Superior temporal gyrus (tissue), 1 donor: ENCODE measurements around the gene FBXW11.
"Not testable (repeated sequence)": the region's sequence is repeated elsewhere in the genome, so short reads cannot be mapped to it uniquely, and the experiment has no call there.

Experiments used
- DNase-seq: peaks from one replicate; pipeline ENCODE4 v3.0.0-alpha.2; 2016; ENCODE audit errors: extremely low spot score

Gene FBXW11

DNA sequence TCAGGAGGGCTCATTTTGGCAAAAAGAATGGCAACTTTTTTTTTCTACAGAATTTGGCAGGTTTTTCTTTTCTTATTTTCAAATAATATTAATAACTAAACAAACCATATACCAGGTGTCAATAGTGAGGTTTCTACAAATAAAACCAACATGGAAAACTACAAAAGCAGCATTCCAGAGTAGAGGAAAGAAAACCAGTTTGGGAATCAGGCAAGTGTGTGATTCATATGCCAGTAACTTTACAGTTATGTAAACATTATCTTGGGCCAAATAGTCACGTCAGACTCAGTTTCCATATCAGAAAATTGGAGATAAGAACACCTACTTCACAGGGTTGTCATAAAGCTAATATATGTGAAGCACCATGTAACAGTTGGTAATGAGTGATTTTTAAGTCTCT is 51.7 kb downstream of the FBXW11 start:
- DNase-seq: no peak

DNA sequence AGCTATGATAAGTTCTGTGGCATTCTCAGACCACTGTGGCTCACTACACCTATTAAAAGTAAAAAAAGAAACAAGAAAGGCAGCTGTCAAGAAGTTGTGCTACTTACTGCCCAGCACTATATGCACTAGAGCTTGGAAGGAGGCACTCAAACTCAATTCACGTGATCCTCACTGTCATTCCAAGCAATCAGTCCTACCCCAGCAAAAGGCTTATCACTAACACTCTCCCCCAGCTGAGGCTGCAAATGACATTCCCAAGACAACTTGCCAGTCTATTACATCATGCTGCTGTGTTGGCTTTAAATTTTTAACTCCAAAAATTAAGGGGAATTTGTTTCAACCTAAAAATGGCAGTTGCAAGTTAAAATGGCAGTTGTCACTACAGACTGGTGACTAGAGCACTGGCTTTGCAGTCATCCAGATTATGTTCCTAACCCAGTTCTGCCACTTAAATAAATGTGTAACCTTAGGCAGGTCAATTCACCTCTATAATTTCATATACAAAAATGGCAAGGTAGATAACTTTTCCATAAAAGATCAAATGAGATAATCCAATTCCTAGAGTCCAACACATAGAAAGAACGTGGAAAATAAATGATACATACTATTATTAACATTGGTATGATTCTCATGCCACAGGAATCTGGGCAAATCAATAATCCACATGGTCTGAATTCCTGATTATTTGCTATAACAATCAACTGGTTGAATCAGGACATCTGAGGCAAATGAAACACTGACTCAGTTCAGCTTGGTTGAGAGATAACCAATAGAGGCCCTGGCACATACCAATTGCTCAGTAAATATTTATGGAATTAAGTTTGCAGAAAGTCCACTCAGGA is 52.4 kb downstream of the FBXW11 start:
- DNase-seq: no peak

DNA sequence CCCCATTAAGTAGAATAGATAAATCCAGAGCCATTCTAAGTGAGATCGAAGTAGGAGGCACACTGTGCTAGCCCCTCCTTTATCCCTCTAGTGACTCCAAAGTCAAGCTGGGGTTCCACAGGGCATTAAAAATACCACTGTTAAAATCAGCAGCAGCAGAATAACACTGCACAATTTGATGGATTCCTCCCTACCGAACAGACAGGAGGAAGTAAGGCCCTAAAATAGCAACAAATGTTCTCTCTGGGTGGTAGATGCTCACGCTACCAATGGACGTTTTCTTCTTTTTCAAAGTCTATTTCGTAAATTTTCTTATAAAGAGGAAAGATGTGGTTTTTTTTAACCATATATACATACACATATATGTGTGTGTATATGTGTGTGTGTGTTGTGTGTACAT is 54.4 kb downstream of the FBXW11 start:
- no peak for DNase-seq

DNA sequence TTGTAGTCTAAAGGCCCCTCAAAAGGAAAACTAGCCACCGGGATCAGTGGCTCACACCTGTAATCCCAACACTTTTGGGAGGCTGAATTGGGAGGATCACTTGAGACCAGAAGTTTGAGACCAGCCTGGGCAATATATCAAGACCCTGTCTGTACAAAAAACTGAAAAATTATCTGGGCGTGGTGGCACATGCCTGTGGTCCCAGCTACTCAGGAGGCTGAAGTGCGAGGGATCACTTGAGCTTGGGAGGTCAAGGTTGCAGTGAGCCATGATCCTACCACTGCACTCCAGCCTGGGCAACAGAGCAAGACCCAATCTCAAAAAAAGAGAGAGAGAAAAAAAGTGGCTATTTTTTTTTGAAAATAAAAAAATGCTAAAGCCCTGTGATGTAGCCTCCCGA is 55.2 kb downstream of the FBXW11 start:
- no peak for DNase-seq

DNA sequence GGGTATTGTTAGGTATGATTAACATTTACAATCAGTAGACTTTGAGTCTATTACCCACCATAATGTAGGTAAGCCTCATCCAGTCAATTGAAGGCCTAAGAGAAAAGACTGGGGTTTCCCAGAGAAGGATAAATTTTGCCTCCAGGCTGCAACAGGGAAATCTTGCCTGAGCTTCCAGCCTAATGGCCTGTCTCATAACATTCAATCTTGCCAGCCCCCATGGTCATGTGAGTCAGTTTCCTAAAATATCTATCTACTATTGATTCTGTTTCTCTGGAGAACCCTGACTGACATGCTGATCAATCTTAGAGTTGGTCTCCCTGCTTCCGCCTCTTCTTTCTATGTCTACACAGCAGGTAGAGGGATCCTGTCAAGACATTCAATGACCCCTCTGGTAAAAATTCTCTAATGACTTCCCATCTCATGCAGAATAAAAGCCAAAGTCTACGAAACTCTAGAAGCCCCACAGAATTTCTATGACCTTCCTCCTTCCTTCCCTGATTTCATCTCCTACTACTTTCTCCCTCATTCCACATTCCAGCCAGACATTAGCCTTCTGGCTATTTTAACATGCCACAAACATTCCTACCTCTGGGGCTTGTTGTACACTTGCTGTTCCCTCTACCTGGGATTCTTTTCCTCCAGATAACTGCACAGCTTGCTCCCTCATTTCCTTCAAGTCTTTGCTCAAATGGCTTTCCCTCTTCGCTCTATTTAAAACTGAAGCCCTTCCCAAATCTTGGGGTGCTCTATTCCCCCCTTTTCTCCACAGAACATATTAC is 60.2 kb downstream of the FBXW11 start:
- DNase-seq: no peak

DNA sequence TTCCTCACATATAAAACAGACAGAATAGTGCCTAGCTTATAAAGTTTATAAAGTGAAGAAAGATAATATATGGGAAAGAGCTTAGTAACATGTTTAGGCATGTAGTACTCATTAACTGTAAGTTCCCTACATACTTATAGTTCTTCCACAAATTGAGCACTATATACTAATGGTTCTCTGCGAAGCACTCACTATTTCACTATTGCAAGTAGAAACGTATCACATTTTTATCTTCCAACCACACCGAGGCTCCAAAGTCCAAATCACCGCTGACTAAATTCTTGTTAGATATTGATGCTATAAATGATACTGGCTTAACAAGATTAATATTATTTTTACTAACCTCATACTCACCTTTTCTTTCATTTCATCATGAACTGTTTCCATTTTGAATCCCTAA is 61.0 kb downstream of the FBXW11 start:
- DNase-seq: no peak

DNA sequence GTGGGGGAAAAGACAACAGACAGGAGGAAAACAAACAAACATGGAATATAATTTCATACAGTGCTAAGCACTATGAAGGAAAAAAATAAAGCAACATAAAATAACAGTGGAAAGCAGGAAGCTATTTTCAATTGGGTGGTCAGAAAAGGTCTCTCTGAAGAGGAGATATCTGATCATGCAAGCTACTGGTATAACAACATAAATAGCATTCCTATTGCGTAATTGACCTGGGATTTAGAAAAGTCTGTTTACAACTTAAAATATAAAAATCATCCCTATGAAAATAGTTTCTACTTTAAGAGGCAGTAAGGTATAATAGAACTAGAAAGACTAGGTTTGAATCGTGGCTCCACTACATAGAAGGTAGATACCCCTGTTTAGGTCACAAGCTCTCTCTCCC is 61.4 kb downstream of the FBXW11 start:
- DNase-seq: no peak

DNA sequence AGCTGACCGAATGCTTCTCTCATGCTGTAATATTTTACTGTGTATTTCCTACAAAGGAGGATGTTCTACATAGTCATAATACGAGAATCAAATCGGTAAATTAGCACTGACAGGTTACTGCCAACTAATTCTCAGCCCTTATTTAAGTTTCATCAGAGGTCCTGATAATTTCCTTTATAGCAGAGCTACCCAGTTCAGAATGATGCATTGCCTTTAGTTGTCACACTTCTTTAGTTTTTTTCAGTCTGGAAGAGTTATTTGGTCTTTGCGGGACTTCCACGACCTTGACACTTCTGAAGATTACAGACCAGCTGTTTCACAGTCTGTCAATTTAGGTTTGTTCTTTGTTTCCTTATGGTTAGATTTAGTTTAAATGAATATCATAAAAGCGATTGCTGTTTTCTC is 64.3 kb downstream of the FBXW11 start:
- DNase-seq: not testable (repeated sequence)

DNA sequence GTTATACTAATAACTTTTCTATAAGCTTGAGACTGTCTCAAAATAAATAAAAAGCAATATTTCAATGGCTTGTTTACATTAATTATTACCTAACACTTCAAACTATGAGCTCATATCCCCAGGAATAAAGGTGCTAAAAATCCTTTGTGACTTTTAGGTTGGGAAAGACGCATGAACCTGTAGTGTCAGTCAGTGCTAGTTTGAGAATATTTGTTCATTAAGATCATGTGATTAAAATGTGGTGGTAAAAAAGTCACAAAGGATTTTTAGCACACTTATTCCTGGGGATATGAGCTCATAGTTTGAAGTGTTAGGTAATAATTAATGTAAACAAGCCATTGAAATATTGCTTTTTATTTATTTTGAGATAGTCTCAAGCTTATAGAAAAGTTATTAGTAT is 64.8 kb downstream of the FBXW11 start:
- DNase-seq: not testable (repeated sequence)

DNA sequence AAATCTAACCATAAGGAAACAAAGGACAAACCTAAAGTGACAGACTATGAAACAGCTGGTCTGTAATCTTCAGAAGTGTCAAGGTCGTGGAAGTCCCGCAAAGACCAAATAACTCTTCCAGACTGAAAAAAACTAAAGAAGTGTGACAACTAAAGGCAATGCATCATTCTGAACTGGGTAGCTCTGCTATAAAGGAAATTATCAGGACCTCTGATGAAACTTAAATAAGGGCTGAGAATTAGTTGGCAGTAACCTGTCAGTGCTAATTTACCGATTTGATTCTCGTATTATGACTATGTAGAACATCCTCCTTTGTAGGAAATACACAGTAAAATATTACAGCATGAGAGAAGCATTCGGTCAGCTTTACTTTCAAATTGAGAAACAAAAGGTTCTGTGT is 65.2 kb downstream of the FBXW11 start:
- DNase-seq: not testable (repeated sequence)

DNA sequence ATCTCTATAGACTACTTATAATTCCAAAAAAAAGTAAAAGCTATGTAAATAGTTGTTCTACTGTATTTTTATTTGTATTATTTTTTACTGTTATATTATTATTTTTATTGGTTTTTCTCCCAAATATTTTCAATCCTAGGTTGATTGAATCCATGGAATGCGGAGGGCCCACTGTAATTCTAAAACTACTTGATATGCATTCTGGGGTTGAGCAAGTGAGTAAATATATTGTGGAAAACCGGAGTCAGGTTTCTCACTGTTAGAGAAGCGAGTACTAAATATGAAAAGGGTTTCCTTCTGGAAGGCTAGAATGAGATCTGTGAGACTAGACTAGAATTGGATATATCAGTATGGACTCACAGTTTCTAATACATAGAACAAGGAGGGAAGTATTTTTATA is 66.5 kb downstream of the FBXW11 start:
- no peak for DNase-seq

DNA sequence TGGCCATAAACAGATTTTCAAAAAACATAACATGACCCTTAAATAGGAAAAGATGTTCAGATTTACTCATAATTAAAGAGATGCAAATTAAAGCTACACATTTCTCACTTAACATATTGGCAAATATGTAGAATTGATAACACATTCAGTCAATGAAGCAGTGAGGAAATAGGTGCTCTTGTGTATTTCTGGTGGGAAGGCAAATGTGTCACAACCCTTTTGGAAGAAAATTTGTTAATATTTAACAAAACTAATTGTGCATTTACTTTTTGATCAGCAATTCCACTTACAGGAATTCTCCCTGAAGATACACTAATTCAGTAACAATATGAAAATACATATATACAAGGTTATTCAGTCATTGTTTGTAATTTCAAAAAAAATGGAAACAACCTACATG is 68.1 kb downstream of the FBXW11 start:
- no peak for DNase-seq

DNA sequence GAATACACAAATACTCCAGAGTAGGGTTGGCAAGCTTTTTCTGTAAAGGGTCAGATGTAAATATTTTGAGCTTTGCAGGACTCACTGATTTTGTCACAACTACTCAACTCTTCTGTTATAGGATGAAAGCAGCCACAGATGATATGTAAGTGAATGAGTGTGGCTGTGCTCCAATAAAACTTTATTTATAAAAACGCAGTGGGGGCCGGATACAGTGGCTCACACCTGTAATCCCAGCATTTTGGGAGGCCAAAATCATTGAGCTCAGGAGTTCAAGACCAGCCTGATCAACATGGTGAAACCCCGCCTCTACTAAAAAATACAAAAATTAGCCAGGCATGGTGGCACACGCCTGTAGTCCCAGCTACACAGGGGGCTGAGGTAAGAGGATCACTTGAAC is 69.1 kb downstream of the FBXW11 start:
- no peak for DNase-seq

DNA sequence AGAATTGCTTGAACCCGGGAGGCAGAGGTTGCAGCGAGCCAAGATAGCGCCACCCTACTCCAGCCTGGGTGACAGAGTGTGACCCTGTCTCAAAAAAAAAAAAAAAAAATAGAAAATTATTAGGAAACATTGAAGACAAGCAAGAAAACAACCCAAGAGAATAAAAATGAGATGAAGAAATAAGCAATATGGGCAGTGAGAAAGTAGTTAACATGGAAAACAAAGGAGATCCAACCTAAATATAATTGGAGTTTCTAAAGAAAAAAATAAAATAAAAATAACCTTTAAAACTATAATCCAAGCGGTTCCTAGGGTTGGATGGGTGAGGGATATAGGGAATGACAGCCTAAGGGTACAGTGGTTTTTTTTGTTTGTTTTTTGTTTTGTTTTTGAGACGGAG is 71.9 kb downstream of the FBXW11 start:
- DNase-seq: no peak

DNA sequence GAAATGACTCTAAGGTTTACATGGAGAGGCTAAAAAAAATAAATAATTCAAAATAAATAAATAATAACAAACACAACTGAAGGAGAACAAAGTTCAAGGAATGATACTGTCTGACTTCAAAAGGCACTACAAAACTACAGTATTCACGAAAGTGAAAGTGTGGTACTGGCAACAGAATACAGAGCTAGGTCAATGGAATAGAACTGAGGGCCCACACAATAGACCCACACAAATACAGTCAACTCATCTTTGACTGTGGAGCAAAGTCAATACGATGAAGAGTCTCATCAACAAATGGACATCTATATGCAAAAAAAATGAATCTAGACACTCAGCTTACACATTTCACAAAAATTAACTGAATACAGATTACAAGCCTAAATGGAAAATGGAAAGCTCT is 75.3 kb downstream of the FBXW11 start:
- DNase-seq: no peak

DNA sequence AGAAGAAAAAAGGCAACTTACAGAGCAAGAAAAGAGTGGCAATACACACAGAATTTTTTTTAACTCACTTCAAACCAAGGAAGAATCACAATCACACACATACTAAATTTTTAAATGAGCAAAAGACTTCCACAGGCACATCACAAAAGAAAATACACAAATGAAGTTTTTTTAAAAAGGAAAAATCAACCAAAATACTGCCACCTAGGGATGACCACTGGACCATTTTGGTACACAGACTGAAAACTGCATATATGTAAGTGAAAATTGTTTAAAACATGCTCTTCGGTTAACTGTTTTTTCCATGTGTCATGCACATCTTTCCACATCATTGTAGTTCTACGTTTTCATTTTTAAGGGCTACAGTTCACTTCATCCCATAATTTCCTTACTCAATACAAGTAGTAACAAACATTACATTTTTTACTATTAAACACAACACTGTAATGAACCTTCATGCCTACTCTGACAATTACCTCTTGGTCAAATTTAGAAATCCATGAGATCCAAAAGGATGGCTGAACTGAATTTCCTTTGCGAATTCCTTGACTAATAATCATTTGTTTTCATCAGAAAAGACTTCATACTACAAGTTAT is 79.0 kb downstream of the FBXW11 start:
- no peak for DNase-seq

DNA sequence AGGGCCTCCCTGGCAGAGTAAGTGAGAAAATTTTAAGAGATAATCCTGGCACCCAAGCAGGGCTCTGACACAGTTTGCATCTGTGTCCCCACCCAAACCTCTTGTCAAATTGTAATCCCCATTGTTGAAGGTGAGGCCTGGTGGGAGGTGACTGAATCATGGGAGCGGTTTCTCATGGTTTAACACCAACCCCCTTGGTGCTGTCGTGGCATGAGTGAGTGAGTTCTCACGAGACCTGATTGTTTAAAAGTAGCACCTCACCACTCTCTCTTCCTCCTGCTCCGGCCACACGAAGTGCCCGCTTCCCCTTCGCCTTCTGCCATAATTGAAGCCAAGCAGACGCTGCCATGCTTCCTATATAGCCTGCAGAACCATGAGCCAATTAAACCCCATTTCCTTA is 80.1 kb downstream of the FBXW11 start:
- DNase-seq: no peak

DNA sequence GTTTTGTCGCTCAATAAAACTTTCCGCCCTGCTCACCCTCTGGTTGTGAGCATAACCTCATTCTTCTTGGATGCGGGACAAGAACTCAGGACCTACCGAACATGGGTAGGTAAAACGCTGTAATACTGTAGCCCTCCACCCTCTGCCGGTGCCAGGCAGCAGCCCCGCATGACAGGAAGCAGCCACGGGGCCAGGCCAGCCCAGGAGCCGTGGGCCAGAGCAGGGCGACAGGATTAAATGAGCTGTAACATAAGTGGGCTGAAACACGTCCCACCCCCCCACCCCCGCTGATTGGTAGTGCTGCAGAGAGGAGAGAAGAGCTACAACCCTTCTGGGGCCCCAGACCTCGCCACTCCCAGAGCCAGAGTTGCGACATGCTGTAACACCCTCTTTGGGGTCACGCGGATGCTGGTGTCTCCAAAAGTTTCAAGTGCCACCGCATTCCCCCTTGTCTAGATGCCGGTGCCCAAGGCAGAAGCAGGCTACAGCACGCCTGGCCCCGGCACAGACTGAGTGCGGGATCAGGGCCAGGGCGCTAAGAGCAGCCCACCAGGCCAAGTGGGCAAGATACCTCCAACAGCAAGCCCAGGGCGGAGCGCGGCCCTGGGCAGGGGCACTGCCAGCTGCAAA is 81.8 kb downstream of the FBXW11 start:
- DNase-seq: no peak

DNA sequence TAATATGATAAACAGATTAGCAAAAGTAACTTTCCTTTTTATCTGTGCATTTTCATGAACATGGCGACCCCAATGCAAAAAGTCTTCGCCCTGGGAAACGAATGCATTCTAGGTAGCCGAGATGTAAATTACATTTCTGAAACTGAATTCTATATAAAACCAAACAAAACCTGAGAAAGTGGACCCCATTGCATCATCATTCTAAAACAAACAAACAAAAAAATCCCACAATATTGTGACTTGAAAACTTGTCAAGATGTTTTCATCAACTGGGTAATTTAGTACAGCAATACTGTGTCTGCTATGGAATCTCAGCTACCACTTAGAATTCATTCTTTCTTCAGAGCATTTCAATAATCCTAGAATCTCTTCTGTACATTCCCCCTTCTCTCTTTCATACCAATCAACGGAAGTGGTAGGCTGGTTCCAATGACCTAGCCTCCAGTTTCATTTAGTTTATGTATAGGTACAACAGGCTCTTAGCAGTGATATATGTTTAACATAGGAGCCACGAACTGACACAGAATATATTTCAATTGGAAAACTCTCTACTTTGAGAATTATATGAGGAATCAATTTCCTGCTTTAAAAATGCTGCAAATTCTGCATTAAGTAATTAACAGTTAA is 85.6 kb downstream of the FBXW11 start:
- no peak for DNase-seq

DNA sequence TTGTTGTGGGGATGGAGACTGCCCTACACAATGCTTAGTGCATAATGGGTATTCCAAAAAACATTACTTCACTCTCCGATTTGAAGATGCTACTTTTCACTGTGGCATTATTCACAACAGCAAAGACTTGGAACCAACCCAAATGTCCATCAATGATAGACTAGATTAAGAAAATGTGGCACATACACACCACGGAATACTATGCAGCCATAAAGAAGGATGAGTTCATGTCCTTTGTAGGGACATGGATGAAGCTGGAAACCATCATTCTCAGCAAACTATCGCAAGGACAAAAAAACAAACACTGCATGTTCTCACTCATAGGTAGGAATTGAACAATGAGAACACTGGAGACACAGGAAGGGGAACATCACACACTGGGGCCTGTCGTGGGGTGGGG is 90.7 kb downstream of the FBXW11 start:
- DNase-seq: not testable (repeated sequence)

DNA sequence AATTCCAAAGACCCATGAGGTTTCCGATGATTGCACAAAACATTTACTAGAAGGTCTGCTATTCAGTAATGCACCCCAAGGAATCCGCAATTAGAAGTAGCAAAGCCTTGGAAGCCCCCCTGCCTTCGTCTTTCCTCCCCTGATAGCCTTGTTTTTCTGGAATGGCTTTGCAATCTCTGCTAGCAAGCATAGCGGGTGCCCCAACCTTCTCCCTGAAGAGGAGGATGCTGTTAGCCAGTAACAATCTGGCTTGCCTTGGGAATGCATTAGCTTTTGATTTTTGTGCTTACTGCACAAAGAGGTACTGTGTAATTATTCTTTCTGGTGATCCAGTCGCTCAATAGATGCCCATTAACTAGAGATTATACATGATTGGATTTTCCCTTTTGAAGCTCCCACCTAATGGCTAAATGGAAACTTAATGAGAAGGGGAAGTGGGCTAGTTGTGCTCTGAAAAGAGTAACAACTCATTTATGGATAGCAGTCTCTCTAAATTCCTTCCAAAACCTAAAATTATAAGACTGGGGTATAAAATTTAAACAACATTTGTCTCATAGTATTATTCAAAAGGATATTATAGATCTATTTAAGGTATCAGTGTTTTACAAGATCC is 91.6 kb downstream of the FBXW11 start:
- no peak for DNase-seq

DNA sequence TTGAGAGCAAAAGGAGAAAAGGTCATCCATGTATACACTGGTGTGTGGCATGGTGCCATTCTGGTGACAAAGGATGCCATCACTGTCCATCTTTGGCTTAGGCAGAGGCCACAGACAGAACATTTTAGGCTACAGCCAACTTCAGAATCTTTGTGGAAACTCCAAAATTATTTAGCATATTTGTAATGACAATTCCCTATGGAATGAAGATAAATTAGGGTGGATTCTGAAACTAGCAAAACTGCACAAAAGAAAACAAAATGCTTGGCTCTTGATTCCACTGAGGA is 92.5 kb downstream of the FBXW11 start:
- no peak for DNase-seq
